HG02970 (cell line): Measurements from ENCODE around the gene MYO7B.

Source experiments
- ATAC-seq: cut with Tn5 transposase; IDR thresholded peaks from one replicate; pipeline ENCODE4 v1.9.1; 2021; ENCODE audit warnings: mild to moderate bottlenecking, moderate library complexity, moderate number of reproducible peaks; ENCODE audit not compliant: unreplicated experiment, low FRiP score

MYO7B gene

GRCh38 chr2:127655209-127656073, 120.0 kb downstream of the MYO7B start:
- no peak for ATAC-seq

GRCh38 chr2:127656569-127657231, 121.2 kb downstream of the MYO7B start:
- no peak for ATAC-seq

- no peak for ATAC-seq
These were observed 121.7 kb downstream of the MYO7B start for GRCh38 chr2:127657232-127657595.

DNA sequence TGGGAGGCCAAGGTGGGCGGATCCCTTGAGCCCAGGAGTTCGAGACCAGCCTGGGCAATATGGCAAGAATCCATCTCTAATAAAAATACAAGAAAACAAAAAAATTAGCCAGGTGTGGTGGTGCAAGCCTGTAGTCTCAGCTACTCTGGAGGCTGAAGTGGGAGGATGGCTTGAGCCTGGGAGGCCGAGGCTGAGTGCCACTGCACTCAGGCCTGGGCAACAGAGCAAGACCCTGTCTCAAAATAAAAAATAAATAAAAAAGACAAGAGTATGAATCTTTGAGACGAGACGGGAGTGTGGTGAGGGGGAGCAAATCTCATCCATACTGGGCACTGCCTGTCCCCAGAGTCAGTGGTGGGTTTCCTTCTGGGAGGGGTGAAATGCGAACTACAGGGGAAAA, 122.7 kb downstream of the MYO7B start:
- no peak for ATAC-seq

DNA sequence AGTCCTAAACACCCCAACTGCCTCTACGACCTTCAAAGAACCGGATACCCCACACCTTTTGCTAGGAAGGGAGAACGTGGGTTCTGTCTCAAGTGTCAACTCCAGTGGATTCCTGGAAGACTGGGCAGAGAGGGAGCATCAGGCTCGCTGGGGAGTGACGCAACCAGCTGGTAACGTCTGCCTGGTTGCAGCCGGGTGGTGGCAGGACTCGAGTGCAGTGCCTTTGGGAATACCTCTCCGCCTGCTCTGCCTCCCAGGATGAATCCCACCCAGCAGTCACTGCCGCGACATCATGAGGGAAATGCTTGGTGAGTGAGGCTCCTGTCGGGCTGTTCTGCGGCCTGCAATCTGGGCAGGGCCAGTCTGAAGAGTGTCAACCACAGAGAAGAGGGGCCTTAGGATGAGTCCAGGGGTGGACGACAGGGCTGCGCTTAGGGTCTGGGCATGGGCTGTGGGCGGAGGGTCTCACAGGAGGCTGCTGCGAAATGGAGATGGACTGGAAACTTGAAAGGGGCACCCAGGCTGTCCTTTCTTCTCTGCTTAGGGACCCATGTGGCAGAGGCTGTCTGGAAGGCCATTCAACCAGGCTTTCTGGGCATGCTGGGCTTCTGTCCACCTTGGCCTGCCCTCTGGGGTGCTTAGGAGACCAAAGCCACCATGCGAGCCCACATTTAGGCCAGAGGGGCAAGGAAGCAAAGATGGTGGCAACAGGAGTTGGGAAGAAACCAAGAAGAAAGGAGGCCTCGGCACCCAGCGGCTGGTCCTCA, 123.3 kb downstream of the MYO7B start:
- ATAC-seq, result no peak

- ATAC-seq, result no peak
These were observed 124.2 kb downstream of the MYO7B start for GRCh38 chr2:127659408-127660290.

- no peak for ATAC-seq
These were observed 124.8 kb downstream of the MYO7B start for GRCh38 chr2:127660291-127660578.

GRCh38 chr2:127661072-127661649, 125.7 kb downstream of the MYO7B start:
- no peak for ATAC-seq

DNA sequence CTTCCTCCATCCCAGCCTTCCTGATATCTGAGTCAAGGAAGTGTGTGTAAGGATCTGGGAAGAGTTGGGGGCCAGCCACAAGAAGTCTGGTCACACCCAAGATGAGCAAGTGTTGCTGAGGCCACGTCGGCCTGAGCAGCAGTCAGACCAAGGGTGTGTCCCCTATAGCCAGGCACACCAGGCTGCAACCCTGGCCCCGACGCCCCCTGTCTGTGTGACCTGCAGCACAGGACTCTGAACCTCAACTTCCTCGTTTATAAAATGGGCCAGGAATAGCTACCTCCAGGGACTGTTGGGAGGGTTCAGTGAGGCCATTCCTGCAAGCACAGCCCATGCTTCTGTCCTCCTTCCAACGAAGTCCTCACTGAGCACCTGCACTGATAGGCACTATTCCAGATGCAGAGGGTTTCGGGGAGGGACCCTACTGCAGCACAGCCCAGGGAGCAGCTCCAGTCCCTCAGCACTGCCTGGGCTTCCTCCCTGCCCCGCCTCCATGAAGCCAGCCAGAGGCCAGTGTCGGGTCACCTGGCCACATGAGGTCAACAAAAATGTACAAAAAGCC, 126.5 kb downstream of the MYO7B start:
- no peak for ATAC-seq

DNA sequence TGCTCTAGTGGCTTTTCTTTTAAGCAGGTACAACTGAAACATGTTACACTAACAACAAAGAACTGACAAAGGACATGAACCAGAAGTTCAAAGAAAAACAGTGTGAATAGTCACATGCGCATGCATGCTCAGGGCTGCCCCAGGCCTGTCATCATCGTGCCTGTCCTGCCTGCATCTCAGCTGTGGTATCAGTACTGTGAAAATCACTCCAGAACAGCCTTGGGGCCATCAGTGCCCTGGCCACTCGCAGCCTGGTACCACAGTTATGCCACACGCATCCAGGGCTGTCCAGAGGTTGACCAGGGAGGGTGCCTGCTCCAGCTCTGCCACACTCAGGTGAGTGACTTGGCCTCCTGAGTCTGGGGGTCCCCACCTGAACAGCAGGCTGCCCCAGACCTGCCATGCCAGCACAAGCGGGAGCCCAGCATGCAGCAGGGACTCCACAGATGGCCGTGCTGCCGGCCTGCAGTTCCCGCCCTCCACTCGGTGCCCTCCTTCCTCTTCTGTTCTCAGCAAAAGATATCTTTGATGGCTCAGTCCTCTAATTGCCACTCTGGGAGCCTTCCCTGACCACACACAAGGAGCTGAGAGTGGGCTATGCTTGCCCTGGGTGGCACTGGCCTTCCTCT, 127.6 kb downstream of the MYO7B start:
- no peak for ATAC-seq

- ATAC-seq, result no peak
These were observed 128.1 kb downstream of the MYO7B start for GRCh38 chr2:127663566-127664064.

- no peak for ATAC-seq
These were observed 128.8 kb downstream of the MYO7B start for GRCh38 chr2:127664065-127664894.

DNA sequence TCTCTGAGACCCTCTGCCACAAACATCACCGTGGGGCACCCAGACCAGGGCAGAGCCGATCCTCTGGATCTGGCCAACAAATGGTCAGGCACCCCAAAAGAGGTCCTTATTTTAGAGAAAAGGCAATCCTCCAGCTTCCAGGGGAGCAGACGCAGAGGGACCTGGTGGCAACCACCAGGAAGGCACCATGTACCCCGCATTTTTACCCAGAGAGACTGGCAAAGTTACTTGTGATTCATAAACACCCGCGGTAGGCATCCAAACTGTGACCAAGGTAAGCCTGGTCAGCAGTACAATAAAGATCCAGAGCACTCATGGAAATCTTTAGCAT, 129.4 kb downstream of the MYO7B start:
- ATAC-seq, result no peak

DNA sequence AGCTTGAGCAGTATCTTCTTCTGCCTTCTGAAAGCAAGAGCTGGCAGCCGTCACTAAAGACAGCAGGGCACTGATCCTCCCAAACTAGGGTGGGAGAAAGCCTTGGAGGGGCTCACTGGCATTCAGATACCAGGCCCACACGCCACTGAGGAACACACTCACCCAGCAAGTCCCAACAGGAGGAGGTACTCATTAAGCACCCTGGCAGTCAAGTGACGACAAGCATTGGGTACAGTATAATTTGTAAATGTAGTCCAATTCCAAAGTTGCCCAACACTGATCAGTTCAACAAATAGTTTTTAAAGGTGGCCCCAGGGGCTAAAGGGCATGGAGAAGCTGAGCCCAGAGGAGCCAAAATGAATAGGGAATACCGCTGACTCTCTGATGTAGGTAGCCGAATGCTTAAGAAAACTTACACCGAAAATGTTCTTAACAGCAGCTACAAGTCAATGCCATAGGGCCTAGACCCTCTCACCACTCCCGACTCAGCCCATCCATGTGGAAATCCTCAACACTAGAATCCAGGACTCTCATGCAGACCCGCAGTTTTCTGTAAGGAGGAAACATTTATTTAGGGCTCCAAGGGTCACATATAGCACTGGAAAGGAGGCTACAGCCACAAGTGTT, 129.9 kb downstream of the MYO7B start:
- ATAC-seq, result no peak

GRCh38 chr2:127669056-127669455, 133.6 kb downstream of the MYO7B start:
- no peak for ATAC-seq

- ATAC-seq, result no peak
These were observed 134.8 kb downstream of the MYO7B start for GRCh38 chr2:127670055-127670956.

DNA sequence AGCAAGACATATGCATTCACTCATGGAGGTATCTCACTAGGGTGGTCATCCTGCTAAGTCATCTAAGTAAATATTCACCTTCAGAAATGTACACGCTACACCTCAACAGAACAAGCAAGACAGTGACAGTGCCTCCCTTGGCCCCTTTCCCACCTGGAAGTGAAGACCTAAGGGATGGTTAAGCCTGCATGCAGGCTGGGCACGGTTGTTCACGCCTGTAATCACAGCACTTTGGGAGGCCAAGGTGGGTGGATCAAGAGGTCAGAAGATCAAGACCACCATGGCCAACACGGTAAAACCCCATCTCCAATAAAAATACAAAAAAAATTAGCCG, 135.4 kb downstream of the MYO7B start:
- no peak for ATAC-seq
